HepG2 (cell line): ENCODE data around the gene HMGN1. TPM values are rescaled to one million over a fixed set of nuclear protein-coding genes. Genes with fewer than 3 reads are reported as not detected.
A peak's percentile ranks its signal among the peaks of the same experiment; 100 is the strongest.

Experiments used
- CREB1 ChIP-seq, 2 experiments: fragments of 450-650 bp in 1 of 2; IDR thresholded peaks; 2 replicates each; pipeline ENCODE4 v1.6.1; 2016 to 2017; ENCODE audit warnings: control low read depth in 1 of 2, mild to moderate bottlenecking in 1 of 2, missing compliant biosample characterization in 1 of 2, missing genetic modification characterization in 1 of 2
- CREBL2 ChIP-seq: sonication (generic); formaldehyde crosslinking; IDR thresholded peaks from 2 replicates; pipeline ENCODE4 v1.8.1; 2023; ENCODE audit warnings: missing genetic modification reagents, mild to moderate bottlenecking, borderline replicate concordance
- FOSL2 ChIP-seq: sonication (generic); formaldehyde crosslinking; IDR thresholded peaks from 2 replicates; pipeline ENCODE4 v1.4.0; 2020; ENCODE audit warnings: missing genetic modification reagents
- HES4 ChIP-seq: sonication (generic); formaldehyde crosslinking; IDR thresholded peaks from 2 replicates; pipeline ENCODE4 v1.9.0; 2021; ENCODE audit warnings: mild to moderate bottlenecking, missing genetic modification reagents, borderline replicate concordance
- MAFK ChIP-seq, 2 experiments: IDR thresholded peaks in 1 of 2; conservative IDR thresholded peaks in 1 of 2; 2 replicates each; pipeline ENCODE4 v1.6.1; 2011; ENCODE audit warnings: improper control_type of control experiment in 2 of 2, low read length in 2 of 2
- MTF1 ChIP-seq: sonication (generic); formaldehyde crosslinking; IDR thresholded peaks from 2 replicates; pipeline ENCODE4 v1.5.0; 2020; ENCODE audit warnings: missing genetic modification reagents
- RBFOX2 ChIP-seq: fragments of 200-400 bp; formaldehyde crosslinking; IDR thresholded peaks from 2 replicates; pipeline ENCODE4 v1.6.1; 2017; ENCODE audit warnings: low read depth, mild to moderate bottlenecking, low read length
- SIX4 ChIP-seq: sonication (generic); formaldehyde crosslinking; IDR thresholded peaks from 2 replicates; pipeline ENCODE4 v1.4.0; 2020; ENCODE audit warnings: missing genetic modification reagents
- SP2 ChIP-seq: sonication (generic); formaldehyde crosslinking; IDR thresholded peaks from 2 replicates; pipeline ENCODE4 v1.5.1; 2020; ENCODE audit warnings: mild to moderate bottlenecking, missing genetic modification reagents
- THAP11 ChIP-seq: IDR thresholded peaks from 2 replicates; pipeline ENCODE4 v1.6.1; 2016; ENCODE audit warnings: missing biosample characterization, missing genetic modification reagents
- TOPORS ChIP-seq: sonication (generic); formaldehyde crosslinking; IDR thresholded peaks from 2 replicates; pipeline ENCODE4 v1.8.0; 2023; ENCODE audit warnings: mild to moderate bottlenecking, missing genetic modification reagents
- ZNF256 ChIP-seq: sonication (generic); formaldehyde crosslinking; conservative IDR thresholded peaks from 2 replicates; pipeline ENCODE4 v1.4.0; 2020; ENCODE audit warnings: missing genetic modification reagents
- ZNF260 ChIP-seq: sonication (generic); formaldehyde crosslinking; IDR thresholded peaks from 2 replicates; pipeline ENCODE4 v1.4.0; 2020; ENCODE audit warnings: missing genetic modification reagents, low read depth, mild to moderate bottlenecking, borderline replicate concordance
- ZNF292 ChIP-seq: sonication (generic); formaldehyde crosslinking; IDR thresholded peaks from 2 replicates; pipeline ENCODE4 v1.8.1; 2022; ENCODE audit warnings: mild to moderate bottlenecking, low read depth, missing genetic modification reagents, borderline replicate concordance
- ZSCAN20 ChIP-seq: sonication (generic); formaldehyde crosslinking; IDR thresholded peaks from 2 replicates; pipeline ENCODE4 v1.4.0; 2020; ENCODE audit warnings: missing genetic modification reagents, mild to moderate bottlenecking, borderline replicate concordance
- ZSCAN9 ChIP-seq: IDR thresholded peaks from 2 replicates; pipeline ENCODE4 v1.6.1; 2016; ENCODE audit warnings: borderline replicate concordance
- polyA plus RNA-seq, 8 experiments: library from polyadenylated mRNA; depleted of rRNA in 3 of 8; stranded (reverse) in 7 of 8; unstranded in 1 of 8; fragments of >200 nt; fragmentation: Illumina TruSeq in 4 of 8; extraction: Trizol in 4 of 8; gene quantifications; 2 replicates each; pipeline versions ENCODE4 v1.2.1 to v1.2.3, GENCODE V29; 2011 to 2016; ENCODE audit warnings: low read depth in 4 of 8, missing spikeins in 1 of 8, mixed read lengths in 1 of 8; ENCODE audit not compliant: insufficient read depth in 1 of 8
- total RNA-seq, 5 experiments: library from RNA; depleted of rRNA; stranded (reverse); fragments of >200 nt; fragmentation: Illumina TruSeq; extraction: Trizol; gene quantifications; 2 replicates each; pipeline ENCODE4 v1.2.3, GENCODE V29; 2016; ENCODE audit warnings: low read depth in 1 of 5
- TF ChIP-seq, protein P1 (sequence below): sonication (generic); formaldehyde crosslinking; IDR thresholded peaks from 2 replicates; pipeline ENCODE4 v1.4.0; 2020; ENCODE audit warnings: missing genetic modification reagents
- TF ChIP-seq, protein P2 (sequence below): IDR thresholded peaks from 2 replicates; pipeline ENCODE4 v1.6.1; 2016; ENCODE audit warnings: low read depth
- TF ChIP-seq, protein P3 (sequence below): sonication (generic); formaldehyde crosslinking; IDR thresholded peaks from 2 replicates; pipeline ENCODE4 v1.4.0; 2020; ENCODE audit warnings: missing genetic modification reagents

HMGN1 gene
- total and polyA plus RNA-seq, 2 of the 13 experiments (the other 11 are each of a cell fraction or from before 2014, with no cell fraction given): 104 to 286 TPM

- TF ChIP-seq, protein P1, sequence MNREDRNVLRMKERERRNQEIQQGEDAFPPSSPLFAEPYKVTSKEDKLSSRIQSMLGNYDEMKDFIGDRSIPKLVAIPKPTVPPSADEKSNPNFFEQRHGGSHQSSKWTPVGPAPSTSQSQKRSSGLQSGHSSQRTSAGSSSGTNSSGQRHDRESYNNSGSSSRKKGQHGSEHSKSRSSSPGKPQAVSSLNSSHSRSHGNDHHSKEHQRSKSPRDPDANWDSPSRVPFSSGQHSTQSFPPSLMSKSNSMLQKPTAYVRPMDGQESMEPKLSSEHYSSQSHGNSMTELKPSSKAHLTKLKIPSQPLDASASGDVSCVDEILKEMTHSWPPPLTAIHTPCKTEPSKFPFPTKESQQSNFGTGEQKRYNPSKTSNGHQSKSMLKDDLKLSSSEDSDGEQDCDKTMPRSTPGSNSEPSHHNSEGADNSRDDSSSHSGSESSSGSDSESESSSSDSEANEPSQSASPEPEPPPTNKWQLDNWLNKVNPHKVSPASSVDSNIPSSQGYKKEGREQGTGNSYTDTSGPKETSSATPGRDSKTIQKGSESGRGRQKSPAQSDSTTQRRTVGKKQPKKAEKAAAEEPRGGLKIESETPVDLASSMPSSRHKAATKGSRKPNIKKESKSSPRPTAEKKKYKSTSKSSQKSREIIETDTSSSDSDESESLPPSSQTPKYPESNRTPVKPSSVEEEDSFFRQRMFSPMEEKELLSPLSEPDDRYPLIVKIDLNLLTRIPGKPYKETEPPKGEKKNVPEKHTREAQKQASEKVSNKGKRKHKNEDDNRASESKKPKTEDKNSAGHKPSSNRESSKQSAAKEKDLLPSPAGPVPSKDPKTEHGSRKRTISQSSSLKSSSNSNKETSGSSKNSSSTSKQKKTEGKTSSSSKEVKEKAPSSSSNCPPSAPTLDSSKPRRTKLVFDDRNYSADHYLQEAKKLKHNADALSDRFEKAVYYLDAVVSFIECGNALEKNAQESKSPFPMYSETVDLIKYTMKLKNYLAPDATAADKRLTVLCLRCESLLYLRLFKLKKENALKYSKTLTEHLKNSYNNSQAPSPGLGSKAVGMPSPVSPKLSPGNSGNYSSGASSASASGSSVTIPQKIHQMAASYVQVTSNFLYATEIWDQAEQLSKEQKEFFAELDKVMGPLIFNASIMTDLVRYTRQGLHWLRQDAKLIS (CRISPR knock-in tag): no peak
- TF ChIP-seq TOPORS (no peak), MAFK (conservative IDR thresholded peaks at IDR 0.05 in 1 of 2, IDR thresholded peaks at IDR 0.05 in 1 of 2; ENCODE audit: low read length in 2 of 2) (no peak), CREB1 (IDR thresholded peaks at IDR 0.05) (0 out of 2 replicates have a peak, but pooled peaks have one; percentile 2), CREB1 (CRISPR knock-in tag; IDR thresholded peaks at IDR 0.05) (no peak), FOSL2 (CRISPR knock-in tag) (peak; percentile 58), ZSCAN20 (CRISPR knock-in tag) (no peak), ZNF260 (CRISPR knock-in tag) (no peak), ZNF256 (CRISPR knock-in tag) (no peak), RBFOX2 (peak; percentile 93), CREBL2 (CRISPR knock-in tag) (peak; percentile 83; the same call in 1 of the 2 replicates), HES4 (0 out of 2 replicates have a peak, but pooled peaks have one; percentile 22), SIX4 (no peak), ZSCAN9 (CRISPR knock-in tag) (no peak; the same call in 1 of the 2 replicates), SP2 (CRISPR knock-in tag) (no peak), MTF1 (CRISPR knock-in tag) (no peak), THAP11 (CRISPR knock-in tag) (peak; percentile 80), ZNF292 (CRISPR knock-in tag) (no peak)
- TF ChIP-seq, protein P2, sequence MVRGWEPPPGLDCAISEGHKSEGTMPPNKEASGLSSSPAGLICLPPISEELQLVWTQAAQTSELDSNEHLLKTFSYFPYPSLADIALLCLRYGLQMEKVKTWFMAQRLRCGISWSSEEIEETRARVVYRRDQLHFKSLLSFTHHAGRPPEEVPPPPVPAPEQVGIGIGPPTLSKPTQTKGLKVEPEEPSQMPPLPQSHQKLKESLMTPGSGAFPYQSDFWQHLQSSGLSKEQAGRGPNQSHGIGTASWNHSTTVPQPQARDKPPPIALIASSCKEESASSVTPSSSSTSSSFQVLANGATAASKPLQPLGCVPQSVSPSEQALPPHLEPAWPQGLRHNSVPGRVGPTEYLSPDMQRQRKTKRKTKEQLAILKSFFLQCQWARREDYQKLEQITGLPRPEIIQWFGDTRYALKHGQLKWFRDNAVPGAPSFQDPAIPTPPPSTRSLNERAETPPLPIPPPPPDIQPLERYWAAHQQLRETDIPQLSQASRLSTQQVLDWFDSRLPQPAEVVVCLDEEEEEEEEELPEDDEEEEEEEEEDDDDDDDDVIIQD: no peak
- TF ChIP-seq, protein P3, sequence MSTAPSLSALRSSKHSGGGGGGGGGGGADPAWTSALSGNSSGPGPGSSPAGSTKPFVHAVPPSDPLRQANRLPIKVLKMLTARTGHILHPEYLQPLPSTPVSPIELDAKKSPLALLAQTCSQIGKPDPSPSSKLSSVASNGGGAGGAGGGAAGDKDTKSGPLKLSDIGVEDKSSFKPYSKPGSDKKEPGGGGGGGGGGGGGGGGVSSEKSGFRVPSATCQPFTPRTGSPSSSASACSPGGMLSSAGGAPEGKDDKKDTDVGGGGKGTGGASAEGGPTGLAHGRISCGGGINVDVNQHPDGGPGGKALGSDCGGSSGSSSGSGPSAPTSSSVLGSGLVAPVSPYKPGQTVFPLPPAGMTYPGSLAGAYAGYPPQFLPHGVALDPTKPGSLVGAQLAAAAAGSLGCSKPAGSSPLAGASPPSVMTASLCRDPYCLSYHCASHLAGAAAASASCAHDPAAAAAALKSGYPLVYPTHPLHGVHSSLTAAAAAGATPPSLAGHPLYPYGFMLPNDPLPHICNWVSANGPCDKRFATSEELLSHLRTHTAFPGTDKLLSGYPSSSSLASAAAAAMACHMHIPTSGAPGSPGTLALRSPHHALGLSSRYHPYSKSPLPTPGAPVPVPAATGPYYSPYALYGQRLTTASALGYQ (CRISPR knock-in tag): no peak; the same call in 1 of the 2 replicates
Observed at GRCh38 chr21:39385299-39386145, 36.6 kb upstream of the HMGN1 start (continued).
